NCI-H345 treated with DMSO at 0.1 percent for 48 hours (cell line): ENCODE data around the gene SIX2.

Source experiments
- DNase-seq: peaks from one replicate; lab custom pipeline; 2025; ENCODE audit not compliant: unreplicated experiment; lab: John Stamatoyannopoulos, UW

The SIX2 gene

DNA sequence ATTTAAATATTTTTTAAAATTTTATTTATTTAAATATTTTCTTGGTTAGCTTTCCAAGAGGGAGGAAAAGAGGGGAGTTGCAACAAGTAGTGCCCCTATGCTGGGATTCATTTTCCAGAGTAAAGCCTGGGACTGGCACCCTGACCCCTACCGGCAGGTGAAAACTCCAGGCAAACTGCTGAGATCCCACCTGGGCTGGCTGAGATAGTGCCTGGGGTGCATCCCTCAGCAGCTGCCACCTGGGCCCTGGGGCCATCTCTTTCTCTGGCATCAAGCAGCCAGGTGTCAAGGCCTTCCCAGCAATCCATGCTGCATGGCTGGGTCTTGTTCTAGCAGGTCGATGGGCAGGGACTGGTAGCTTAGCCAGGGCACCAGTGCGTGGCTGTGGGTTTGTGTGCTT, 6.6 kb downstream of the SIX2 start:
- peak; percentile 9 for DNase-seq

DNA sequence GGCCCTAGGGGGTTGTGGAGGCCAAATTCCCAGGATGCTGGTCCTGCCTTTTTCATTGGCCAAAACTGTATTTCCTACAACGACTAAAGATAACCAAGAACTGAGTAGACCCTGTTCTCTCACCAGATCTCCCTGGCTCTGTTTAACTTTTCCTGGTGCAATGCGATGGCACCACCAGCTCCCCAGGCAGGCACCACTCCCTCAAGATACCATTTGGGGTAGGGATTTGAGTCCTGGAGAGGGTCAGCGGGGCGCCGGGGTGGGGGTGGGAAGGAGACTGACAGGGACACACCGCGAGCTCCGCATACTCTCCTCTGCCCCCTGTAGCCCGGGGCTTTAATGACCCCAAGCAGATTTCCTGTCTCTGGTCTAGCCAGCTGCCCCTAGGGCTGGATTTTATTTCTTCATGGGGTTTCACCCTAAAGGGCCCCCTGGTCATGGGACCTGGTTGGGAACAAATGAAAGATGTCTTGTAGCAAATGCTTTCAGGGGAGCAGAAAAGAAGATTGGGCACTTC, 7.3 kb downstream of the SIX2 start:
- DNase-seq, result no peak

DNA sequence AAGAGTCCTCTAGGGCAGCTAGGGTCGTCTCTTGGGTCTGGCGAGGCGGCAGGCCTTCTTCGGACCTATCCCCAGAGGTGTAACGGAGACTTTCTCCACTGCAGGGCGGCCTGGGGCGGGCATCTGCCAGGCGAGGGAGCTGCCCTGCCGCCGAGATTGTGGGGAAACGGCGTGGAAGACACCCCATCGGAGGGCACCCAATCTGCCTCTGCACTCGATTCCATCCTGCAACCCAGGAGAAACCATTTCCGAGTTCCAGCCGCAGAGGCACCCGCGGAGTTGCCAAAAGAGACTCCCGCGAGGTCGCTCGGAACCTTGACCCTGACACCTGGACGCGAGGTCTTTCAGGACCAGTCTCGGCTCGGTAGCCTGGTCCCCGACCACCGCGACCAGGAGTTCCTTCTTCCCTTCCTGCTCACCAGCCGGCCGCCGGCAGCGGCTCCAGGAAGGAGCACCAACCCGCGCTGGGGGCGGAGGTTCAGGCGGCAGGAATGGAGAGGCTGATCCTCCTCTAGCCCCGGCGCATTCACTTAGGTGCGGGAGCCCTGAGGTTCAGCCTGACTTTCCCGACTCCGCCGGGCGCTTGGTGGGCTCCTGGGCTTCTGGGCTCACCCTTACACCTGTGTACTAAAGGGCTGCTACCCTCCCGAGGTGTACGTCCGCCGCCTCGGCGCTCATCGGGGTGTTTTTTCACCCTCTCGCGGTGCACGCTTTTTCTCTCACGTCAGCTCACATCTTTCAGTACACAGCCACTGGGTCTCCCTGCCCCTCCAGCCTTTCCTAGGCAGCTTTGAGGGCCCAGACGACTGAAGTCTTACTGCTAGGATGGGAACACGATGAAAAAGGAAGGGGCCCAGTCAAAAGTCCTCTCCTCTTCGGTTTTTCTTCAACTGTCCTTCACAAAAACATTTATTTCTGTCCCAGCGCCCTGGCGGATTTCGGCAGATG, 8.1 kb downstream of the SIX2 start:
- no peak for DNase-seq

DNA sequence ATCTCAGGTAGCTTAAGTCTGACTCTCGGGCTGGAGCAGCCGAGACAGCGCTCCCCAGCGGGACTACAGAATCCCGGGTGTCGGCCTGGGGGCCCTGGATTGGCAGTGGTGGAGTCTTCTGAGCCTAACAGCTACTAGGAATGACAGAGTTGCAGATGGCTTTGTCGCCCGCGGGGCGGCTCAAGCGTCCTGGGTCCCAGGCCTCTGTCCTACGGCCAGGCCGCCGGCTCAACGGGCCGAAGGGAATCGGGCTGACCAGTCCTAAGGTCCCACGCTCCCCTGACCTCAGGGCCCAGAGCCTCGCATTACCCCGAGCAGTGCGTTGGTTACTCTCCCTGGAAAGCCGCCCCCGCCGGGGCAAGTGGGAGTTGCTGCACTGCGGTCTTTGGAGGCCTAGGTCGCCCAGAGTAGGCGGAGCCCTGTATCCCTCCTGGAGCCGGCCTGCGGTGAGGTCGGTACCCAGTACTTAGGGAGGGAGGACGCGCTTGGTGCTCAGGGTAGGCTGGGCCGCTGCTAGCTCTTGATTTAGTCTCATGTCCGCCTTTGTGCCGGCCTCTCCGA, 8.8 kb downstream of the SIX2 start:
- no peak for DNase-seq

- no peak for DNase-seq
Measured at GRCh38 chr2:44999540-44999939, 9.7 kb downstream of the SIX2 start.

GRCh38 chr2:44997963-44998362, 11.3 kb downstream of the SIX2 start:
- no peak for DNase-seq

DNA sequence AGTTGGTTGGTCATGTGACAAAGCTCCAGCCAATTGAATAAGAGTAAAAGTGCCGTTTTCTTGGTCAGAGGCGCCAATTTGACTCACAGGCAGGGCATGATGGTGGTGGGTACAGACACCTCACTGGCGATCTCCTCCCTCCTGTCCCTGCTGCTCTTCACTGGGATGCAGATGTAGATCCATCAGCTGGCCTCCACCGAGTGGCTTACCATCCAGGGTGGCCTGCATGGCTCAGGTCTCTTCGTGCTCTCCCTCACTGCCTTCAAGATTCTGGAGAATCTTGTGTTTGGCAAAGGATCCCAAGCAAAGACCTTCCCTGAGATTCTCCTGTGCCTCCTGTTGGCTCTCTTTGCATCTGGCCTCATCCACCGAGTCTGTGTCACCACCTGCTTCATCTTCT, 12.9 kb downstream of the SIX2 start:
- no peak for DNase-seq

DNA sequence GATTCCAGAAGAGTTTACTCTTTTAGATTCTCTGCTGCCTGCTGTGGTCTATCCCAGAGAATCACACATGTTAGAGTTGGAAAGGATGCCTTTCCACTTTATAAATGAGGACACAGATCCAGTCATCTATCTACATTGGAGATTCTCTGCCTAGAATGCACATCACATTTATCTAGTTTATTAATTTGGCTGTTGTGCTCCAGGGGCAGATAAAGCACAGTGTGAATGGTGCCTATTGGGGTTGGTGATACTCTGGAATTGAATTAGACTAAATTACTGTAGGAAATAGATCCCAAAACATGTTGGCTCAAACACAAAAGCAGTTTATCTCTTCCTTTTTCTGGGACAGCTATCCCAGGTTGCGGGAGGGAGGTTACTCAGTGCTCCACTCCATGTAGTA, 14.9 kb downstream of the SIX2 start:
- no peak for DNase-seq

DNA sequence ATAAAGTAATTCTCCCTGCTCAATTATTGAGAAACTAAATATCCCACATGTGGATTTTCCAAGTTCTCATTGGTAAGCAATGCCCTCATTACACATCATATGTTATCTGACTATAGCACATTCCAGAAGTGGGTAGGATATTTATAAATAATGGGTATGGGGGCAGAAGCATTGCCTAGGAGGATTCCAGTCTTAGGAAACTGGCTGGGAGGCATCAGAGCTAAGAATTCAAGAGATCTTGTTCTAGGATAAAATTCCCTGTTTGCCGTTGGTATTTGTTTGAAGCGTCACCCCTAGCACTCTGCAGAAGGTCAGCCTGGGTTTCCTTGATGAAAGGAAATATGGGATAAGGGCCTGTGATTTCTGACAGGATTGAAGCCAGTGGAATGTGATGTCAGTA, 20.1 kb downstream of the SIX2 start:
- no peak for DNase-seq

- DNase-seq, result no peak
Measured at GRCh38 chr2:44983836-44984604, 25.2 kb downstream of the SIX2 start.

DNA sequence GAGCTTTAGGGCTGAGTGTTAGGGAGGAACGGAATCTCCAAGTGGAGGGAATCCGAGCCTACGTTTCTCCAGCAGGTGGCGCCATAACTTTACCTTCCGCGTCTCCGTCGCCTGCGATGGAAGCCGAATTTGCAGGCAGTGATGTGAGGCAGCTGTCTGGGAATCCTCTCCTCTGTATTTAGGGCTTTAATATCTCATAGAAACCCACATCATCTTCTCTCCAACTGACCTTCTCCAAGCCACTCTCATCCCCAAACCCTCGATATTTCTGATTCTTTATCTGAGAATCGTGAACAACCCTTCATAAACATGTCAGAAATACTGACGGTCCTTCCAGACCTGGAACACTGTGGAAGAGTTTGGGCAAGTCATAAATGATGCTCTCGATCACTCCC, 27.5 kb downstream of the SIX2 start:
- DNase-seq, result peak; percentile 73

- no peak for DNase-seq
Measured at GRCh38 chr2:44980751-44981713, 28.2 kb downstream of the SIX2 start.

DNA sequence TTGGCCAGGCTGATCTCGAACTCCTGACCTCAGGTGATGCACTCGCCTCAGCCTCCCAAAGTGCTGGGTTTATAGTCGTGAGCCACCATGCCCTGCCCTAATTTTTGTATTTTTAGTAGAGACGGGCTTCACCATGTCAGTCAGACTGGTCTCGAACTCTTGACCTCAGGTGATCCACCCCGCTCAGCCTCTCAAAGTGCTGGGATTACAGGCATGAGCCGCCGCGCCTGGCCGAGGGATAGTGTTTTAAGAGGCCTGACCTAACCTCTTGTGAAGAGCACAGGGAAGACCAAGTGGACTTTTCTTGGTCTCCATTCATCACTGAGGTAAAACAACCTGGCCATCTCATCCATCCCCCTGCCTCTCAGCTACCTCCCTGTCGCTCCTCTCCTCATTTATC, 29.7 kb downstream of the SIX2 start:
- DNase-seq, result no peak

GRCh38 chr2:44975571-44976450, 33.4 kb downstream of the SIX2 start:
- DNase-seq, result no peak

DNA sequence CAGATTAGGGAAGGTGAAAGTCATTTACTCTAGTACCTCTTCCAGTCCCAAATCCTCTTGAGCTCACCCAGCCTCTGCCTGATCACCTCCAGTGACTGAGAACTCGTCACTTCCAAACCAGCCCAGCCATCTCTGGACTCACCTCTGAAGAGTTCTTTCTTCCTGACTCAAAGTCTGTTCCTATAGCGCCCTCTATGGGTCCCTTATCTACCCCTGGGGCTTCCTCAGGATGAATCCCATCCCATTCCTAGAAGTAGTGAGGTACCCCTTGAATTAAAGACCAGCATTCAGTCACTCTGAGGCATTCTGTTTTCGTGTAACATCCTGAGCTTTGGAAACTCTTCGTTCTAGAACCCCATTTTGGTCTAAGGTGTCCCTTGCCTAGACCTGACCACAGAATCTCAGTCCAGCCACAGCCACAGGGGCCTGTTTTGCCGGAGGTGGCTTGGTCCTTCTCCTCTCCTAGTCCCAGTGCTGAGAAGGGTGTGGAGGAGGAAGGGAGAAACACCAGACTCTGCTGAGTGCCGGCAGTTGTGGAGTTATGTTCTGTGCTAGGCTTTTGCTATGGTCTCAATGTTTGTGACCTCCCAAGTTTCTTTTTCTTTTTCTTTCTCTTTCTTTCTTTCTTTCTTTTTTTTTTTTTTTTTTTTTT, 35.1 kb downstream of the SIX2 start:
- DNase-seq, result peak; percentile 44

DNA sequence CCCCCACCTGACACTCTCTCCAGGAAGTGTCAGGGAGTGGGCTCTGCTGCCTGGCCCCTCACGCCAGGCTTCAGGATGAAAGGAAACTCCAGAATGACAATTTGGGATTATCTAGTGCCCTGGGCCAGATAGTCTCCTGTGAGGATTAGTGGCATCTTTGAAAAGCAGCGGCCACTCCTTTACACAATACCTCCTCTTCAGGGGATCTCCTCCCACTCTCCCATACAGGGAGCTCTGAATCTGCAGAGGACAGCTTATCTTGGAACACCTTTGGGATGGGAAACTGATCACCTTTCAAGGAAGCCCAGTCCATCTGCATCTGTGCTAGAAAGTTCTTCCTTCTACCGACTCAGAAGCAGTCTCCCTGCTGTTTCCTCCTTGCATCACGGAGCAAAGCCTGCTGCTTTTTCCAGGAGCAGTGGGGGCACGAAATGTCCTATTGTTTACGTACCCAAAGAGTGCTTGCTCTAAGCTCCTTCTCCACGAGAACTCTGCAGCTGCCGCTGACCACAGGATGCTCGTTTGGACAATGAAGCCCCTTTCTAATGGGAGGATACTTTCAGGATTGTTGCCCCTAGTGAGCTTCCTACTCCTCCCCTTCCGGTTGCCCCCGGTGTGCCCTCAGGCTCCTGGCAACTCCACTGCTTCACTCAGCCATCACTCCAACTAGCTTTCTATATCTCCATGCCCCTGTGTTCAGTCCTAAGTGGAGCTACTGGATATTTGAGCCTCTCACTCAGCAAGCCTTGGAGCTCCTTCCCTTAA, 36.3 kb downstream of the SIX2 start:
- DNase-seq, result peak; percentile 54

DNA sequence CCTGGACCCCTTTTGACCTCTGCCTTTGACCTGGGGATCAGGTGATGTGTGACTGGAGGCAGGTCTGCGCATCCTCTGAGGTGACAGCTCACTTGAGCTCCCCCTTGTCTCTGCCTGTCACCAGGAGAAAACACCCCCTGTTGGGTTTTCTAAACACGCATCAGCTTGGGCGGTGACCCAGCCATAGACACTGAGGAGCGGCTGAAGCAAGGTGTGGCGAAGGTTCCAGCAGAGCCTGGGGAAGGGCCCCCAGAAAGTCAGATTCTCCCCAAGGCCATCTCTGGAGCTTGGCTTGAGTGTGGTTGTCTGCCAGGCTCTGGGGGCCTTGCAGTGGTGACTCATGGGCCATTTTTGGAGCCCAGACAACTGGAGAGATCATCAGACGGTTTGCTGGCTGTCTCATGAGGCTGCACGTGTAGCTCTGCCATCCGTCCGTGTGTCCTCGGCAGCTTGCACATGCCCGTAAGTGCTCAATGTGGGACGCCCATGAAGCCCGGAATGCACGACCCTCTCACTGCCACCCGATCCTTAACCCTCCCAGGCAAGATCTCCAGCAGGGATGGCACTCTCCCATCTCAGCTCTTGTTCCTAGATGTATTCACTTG, 38.3 kb downstream of the SIX2 start:
- DNase-seq, result no peak

- no peak for DNase-seq
Measured at GRCh38 chr2:44969936-44970335, 39.3 kb downstream of the SIX2 start.
